Fibroblast of lung (primary cell): ENCODE data around the gene GABRP. TPM values are rescaled to one million over a fixed set of nuclear protein-coding genes. Genes with fewer than 3 reads are reported as not detected.

Experiments used
- DNase-seq, 2 donors: peaks; one replicate each; pipeline versions ENCODE4 v3.0.0 to v3.0.0-alpha.2; 2010; ENCODE audit warnings: low read depth in 2 of 2
- H2AFZ ChIP-seq: 2 replicates; pipeline ENCODE4 v1.5.1; 2012; ENCODE audit warnings: low read length, control low read depth, inconsistent platforms
- H3K27ac ChIP-seq: 2 replicates; pipeline ENCODE4 v1.5.1; 2011; ENCODE audit warnings: low read length, control low read depth; ENCODE audit not compliant: insufficient read depth
- H3K27me3 ChIP-seq: 2 replicates; pipeline ENCODE4 v1.5.1; 2011; ENCODE audit warnings: mild to moderate bottlenecking, low read length; ENCODE audit not compliant: control insufficient read depth, insufficient read depth
- H3K36me3 ChIP-seq: 2 replicates; pipeline ENCODE4 v1.5.1; 2011; ENCODE audit warnings: low read length; ENCODE audit not compliant: control insufficient read depth, insufficient read depth
- H3K4me1 ChIP-seq: 2 replicates; pipeline ENCODE4 v1.5.1; 2011; ENCODE audit warnings: low read length; ENCODE audit not compliant: control insufficient read depth, insufficient read depth; ENCODE audit errors: extremely low read depth
- H3K4me2 ChIP-seq: 2 replicates; pipeline ENCODE4 v1.5.1; 2011; ENCODE audit warnings: low read length, control low read depth; ENCODE audit not compliant: insufficient read depth; ENCODE audit errors: extremely low read depth
- H3K4me3 ChIP-seq, 4 experiments: fragments of 200-600 bp in 1 of 4; sonication (generic) in 1 of 4; replicated peaks in 1 of 4; 2 replicates each; pipeline ENCODE4 v1.5.1; 2011 to 2016; ENCODE audit warnings: low read length in 4 of 4, low read depth in 3 of 4, mild to moderate bottlenecking in 3 of 4, control low read depth in 2 of 4, inconsistent platforms in 1 of 4, mixed read lengths in 1 of 4; ENCODE audit not compliant: insufficient read depth in 1 of 4; ENCODE audit errors: control extremely low read depth in 1 of 4
- H3K79me2 ChIP-seq: 2 replicates; pipeline ENCODE4 v1.5.1; 2012; ENCODE audit warnings: mild to moderate bottlenecking, low read length, inconsistent platforms; ENCODE audit not compliant: control insufficient read depth, insufficient read depth
- H3K9ac ChIP-seq: 2 replicates; pipeline ENCODE4 v1.5.1; 2011; ENCODE audit warnings: mild to moderate bottlenecking, low read length, control low read depth; ENCODE audit not compliant: insufficient read depth
- H3K9me3 ChIP-seq: 2 replicates; pipeline ENCODE4 v1.5.1; 2012; ENCODE audit warnings: low read depth, low read length; ENCODE audit not compliant: control insufficient read depth, insufficient read depth
- H4K20me1 ChIP-seq: 2 replicates; pipeline ENCODE4 v1.5.1; 2011; ENCODE audit warnings: low read length; ENCODE audit not compliant: control insufficient read depth, insufficient read depth; ENCODE audit errors: extremely low read depth
- EZH2 ChIP-seq: IDR thresholded peaks from 2 replicates; pipeline ENCODE4 v1.5.1; 2012; ENCODE audit warnings: low read length, control low read depth, mild to moderate bottlenecking; ENCODE audit errors: missing control alignments
- polyA plus RNA-seq, 2 donors: library from polyadenylated mRNA; depleted of rRNA in 1 of 2; stranded (reverse) in 1 of 2; unstranded in 1 of 2; fragments of >200 nt; gene quantifications; 2 replicates each; pipeline ENCODE4 v1.2.1, GENCODE V29; 2011 to 2012; ENCODE audit warnings: missing spikeins in 1 of 2
- total RNA-seq: library from RNA; depleted of rRNA; stranded (reverse); fragments of >200 nt; gene quantifications from 2 replicates; pipeline ENCODE4 v1.2.1, GENCODE V29; 2014
- TF ChIP-seq, protein P1 (sequence below), 2 donors: IDR thresholded peaks in 1 of 2; conservative IDR thresholded peaks in 1 of 2; 1 replicate in 1 of 2; 2 replicates in 1 of 2; pipeline ENCODE4 v1.5.1; 2011 to 2012; ENCODE audit warnings: low read length in 2 of 2, control low read depth in 1 of 2, inconsistent platforms in 1 of 2, low read depth in 1 of 2, mild to moderate bottlenecking in 1 of 2

Gene GABRP
- total and polyA plus RNA-seq, 2 donors (not counting 1 experiment from before 2014, with no cell fraction given) = not detected

DNA sequence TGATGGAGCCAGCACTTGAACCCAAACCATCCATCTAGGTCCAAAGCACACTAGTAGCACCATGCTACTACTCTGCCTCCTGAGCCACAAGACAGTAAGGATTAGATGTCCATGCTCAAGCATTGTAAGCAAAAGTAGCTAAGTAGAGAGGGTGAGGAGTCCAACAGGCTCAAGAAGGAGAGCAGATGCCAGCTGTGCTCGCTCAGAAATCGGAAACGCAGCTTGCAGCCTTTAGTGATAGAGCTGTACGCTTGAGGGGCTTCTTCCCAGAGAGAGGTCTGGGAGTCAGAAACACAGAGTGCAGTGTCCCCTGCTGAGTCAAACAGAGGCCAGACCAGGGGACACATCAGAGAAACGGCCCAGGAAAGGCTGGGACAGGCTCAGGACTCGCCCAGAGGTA is 32.7 kb upstream of the GABRP start:
- DNase-seq = no peak
- H3K4me1 ChIP-seq = no peaks in the 10 kb centered on the region
- H3K27me3 ChIP-seq = peaks cover 3% of the 10 kb centered on the region
- no peaks in the 10 kb centered on the region for H4K20me1 ChIP-seq
- no peak overlapping the region for H2AFZ ChIP-seq
- H3K4me2 ChIP-seq = no peak overlapping the region
- no peaks in the 10 kb centered on the region for H3K79me2 ChIP-seq
- H3K9ac ChIP-seq = no peak overlapping the region
- H3K36me3 ChIP-seq = no peaks in the 10 kb centered on the region
- TF ChIP-seq, protein P1, sequence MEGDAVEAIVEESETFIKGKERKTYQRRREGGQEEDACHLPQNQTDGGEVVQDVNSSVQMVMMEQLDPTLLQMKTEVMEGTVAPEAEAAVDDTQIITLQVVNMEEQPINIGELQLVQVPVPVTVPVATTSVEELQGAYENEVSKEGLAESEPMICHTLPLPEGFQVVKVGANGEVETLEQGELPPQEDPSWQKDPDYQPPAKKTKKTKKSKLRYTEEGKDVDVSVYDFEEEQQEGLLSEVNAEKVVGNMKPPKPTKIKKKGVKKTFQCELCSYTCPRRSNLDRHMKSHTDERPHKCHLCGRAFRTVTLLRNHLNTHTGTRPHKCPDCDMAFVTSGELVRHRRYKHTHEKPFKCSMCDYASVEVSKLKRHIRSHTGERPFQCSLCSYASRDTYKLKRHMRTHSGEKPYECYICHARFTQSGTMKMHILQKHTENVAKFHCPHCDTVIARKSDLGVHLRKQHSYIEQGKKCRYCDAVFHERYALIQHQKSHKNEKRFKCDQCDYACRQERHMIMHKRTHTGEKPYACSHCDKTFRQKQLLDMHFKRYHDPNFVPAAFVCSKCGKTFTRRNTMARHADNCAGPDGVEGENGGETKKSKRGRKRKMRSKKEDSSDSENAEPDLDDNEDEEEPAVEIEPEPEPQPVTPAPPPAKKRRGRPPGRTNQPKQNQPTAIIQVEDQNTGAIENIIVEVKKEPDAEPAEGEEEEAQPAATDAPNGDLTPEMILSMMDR (conservative IDR thresholded peaks at IDR 0.05 in 1 of 2, IDR thresholded peaks at IDR 0.05 in 1 of 2; ENCODE audit: low read depth in 1 of 2, low read length in 2 of 2) = no peak
- no peak for TF ChIP-seq EZH2
- H3K4me3 ChIP-seq = no peak overlapping the region
- H3K9me3 ChIP-seq = no peaks in the 10 kb centered on the region
- H3K27ac ChIP-seq = no peak overlapping the region

GRCh38 chr5:170751631-170752030 is 31.9 kb upstream of the GABRP start:
- Histone ChIP-seq H3K4me2 (no peak overlapping the region), H3K79me2 (no peaks in the 10 kb centered on the region), H3K4me1 (no peaks in the 10 kb centered on the region)

GRCh38 chr5:170752257-170753215 is 31.0 kb upstream of the GABRP start:
- no peaks in the 10 kb centered on the region for H3K36me3 ChIP-seq

More at GRCh38 chr5:170751631-170752030, 31.9 kb upstream of the GABRP start:
- Histone ChIP-seq H3K9me3 (no peaks in the 10 kb centered on the region), H3K9ac (no peak overlapping the region), H3K27ac (no peak overlapping the region), H3K36me3 (no peaks in the 10 kb centered on the region), H4K20me1 (no peaks in the 10 kb centered on the region), H3K4me3 (no peak overlapping the region), H3K27me3 (peaks cover 3% of the 10 kb centered on the region), H2AFZ (no peak overlapping the region)
- TF ChIP-seq EZH2 = no peak
- TF ChIP-seq, protein P1 (conservative IDR thresholded peaks at IDR 0.05 in 1 of 2, IDR thresholded peaks at IDR 0.05 in 1 of 2; ENCODE audit: low read depth in 1 of 2, low read length in 2 of 2) = no peak
- no peak for DNase-seq

More at GRCh38 chr5:170752257-170753215, 31.0 kb upstream of the GABRP start:
- Histone ChIP-seq H3K4me2 (no peak overlapping the region), H2AFZ (no peak overlapping the region), H3K4me1 (no peaks in the 10 kb centered on the region), H4K20me1 (no peaks in the 10 kb centered on the region), H3K9me3 (no peaks in the 10 kb centered on the region), H3K27ac (no peak overlapping the region), H3K4me3 (no peak overlapping the region), H3K9ac (no peak overlapping the region), H3K27me3 (peaks cover 3% of the 10 kb centered on the region), H3K79me2 (no peaks in the 10 kb centered on the region)
- DNase-seq = no peak
- no peak for TF ChIP-seq EZH2
- TF ChIP-seq, protein P1 (conservative IDR thresholded peaks at IDR 0.05 in 1 of 2, IDR thresholded peaks at IDR 0.05 in 1 of 2; ENCODE audit: low read depth in 1 of 2, low read length in 2 of 2) = no peak
